Pancreas (tissue), 10 donors: Measurements from ENCODE around the gene NPEPL1. TPM values are rescaled to one million over a fixed set of nuclear protein-coding genes. Genes with fewer than 3 reads are reported as not detected.

ENCODE experiments used
- ATAC-seq, 4 donors: fragments of 200-7000 bp; cut with Tn5 transposase; one replicate each; pipeline versions ENCODE4 v1.8.0 to v1.9.1; 2020; ENCODE audit warnings: mild to moderate bottlenecking in 4 of 4, moderate library complexity in 4 of 4
- DNase-seq, 6 donors: peaks; one replicate each; pipeline ENCODE4 v3.0.0-alpha.2; 2020
- FAIRE-seq: peaks from 2 replicates; lab custom pipeline; 2012; peaks lifted over from hg19 to GRCh38; lab: Jason Lieb, UNC
- H3K27ac ChIP-seq, 4 donors: fragments of 200-600 bp; sonication (generic); 1 replicate in 3 of 4; 2 replicates in 1 of 4; pipeline versions ENCODE4 v1.5.0 to v1.8.0; 2020
- H3K27me3 ChIP-seq, 4 donors: fragments of 200-600 bp; one replicate each; pipeline ENCODE4 v1.8.0; 2021
- H3K36me3 ChIP-seq, 3 donors: fragments of 200-600 bp; sonication (generic) in 1 of 3; one replicate each; pipeline versions ENCODE4 v1.5.0 to v1.8.0; 2020 to 2021
- H3K4me1 ChIP-seq, 3 donors: fragments of 200-600 bp; one replicate each; pipeline ENCODE4 v1.8.0; 2021
- H3K4me3 ChIP-seq, 4 donors: fragments of 200-600 bp; sonication (generic) in 2 of 4; one replicate each; pipeline versions ENCODE4 v1.5.0 to v1.8.0; 2020 to 2021
- H3K9me3 ChIP-seq, 4 donors: fragments of 200-600 bp; one replicate each; pipeline ENCODE4 v1.8.0; 2021
- CTCF ChIP-seq, 4 donors: fragments of 200-600 bp; sonication (generic) in 3 of 4; IDR thresholded peaks; one replicate each; pipeline versions ENCODE4 v1.5.0 to v1.8.0; 2021; ENCODE audit warnings: antibody characterized with exemption in 4 of 4
- WGBS, 2 donors: extraction: QIAGEN DNeasy Blood & Tissue Kit; methylation state at CpG; one replicate each; pipeline ENCODE4 v1.1.7; 2013; 5-methylcytosine and 5-hydroxymethylcytosine counted together
- intact Hi-C, 3 donors: fragments of 100-400 bp; cut with DNase I; formaldehyde crosslinking; loops; one replicate each; pipeline versions ENCODE4 v1.11.1 to v1.14.2; 2022
- polyA plus RNA-seq, 2 donors: library from polyadenylated mRNA; stranded (reverse); fragments of 200-250 nt; gene quantifications; one replicate each; pipeline ENCODE4 v1.2.3, GENCODE V29; 2013
- total RNA-seq, 6 donors: library from RNA; stranded (reverse); fragmentation: NEBNext Ultra II Directional in 4 of 6; extraction: Animal tissue kit (Norgen Biotek cat#: 25700) in 4 of 6; gene quantifications; one replicate each; pipeline versions ENCODE4 v1.2.1 to v1.2.4, GENCODE V29; 2021 to 2023
- donor health status: healthy with polysubstance abuse.
- donor health status: DM: no; HTN: no; CAD: no; lungs with moderate emphysema.
- donor health status: DM: no; HTN: no; CAD: no.
- donor health status: control.
- donor health status: control.
- donor health status: Bipolar disorder and iron deficiency.
- donor health status: DM: yes; HTN: yes; CAD: no.
- donor health status: DM: no; HTN: no; CAD: no.
- donor health status: DM: no; HTN: no; CAD: no.
- donor health status: DM: yes; HTN: yes; CAD: no.

The NPEPL1 gene
- total and polyA plus RNA-seq, 8 donors = 12.4 to 77.8 (median 18.0) TPM

GRCh38 chr20:58706975-58707681 is 14.5 kb downstream of the NPEPL1 start:
- no peak overlapping the region for H3K27ac ChIP-seq
- ATAC-seq (no peak), FAIRE-seq (no peak), DNase-seq (peak in 5 of 6 donors; percentile 5 to 73 (median 13))
- intact Hi-C loops = no loop called here
- H3K4me1 ChIP-seq = no peaks in the 10 kb centered on the region
- no peak overlapping the region for H3K4me3 ChIP-seq
- TF ChIP-seq CTCF (IDR thresholded peaks at IDR 0.05) = no peak
- WGBS, 2 donors = 95 to 97% methylated on average over 19 to 23 of the region's 23 CpGs
- peaks cover 0 to 22% (median 6%) of the 10 kb centered on the region in 3 donors for H3K36me3 ChIP-seq
- no peaks in the 10 kb centered on the region for H3K9me3 ChIP-seq
- no peaks in the 10 kb centered on the region for H3K27me3 ChIP-seq

GRCh38 chr20:58707770-58708169 is 15.2 kb downstream of the NPEPL1 start:
- Histone ChIP-seq H3K4me3 (no peak overlapping the region), H3K36me3 (peaks cover 0 to 16% (median 6%) of the 10 kb centered on the region in 3 donors), H3K9me3 (no peaks in the 10 kb centered on the region), H3K27me3 (no peaks in the 10 kb centered on the region), H3K27ac (no peak overlapping the region), H3K4me1 (no peaks in the 10 kb centered on the region)
- no peak for TF ChIP-seq CTCF (IDR thresholded peaks at IDR 0.05)
- WGBS, 2 donors = 96 to 97% methylated on average over 10 of the region's 10 CpGs
- intact Hi-C loops = no loop called here
- FAIRE-seq = no peak
- no peak for ATAC-seq
- DNase-seq = peak in 3 of 6 donors; percentile 1 to 10 (median 10)

GRCh38 chr20:58708246-58708931 is 15.8 kb downstream of the NPEPL1 start:
- Histone ChIP-seq H3K36me3 (peaks cover 0 to 11% (median 3%) of the 10 kb centered on the region in 3 donors), H3K27ac (no peak overlapping the region), H3K4me3 (no peak overlapping the region), H3K27me3 (no peaks in the 10 kb centered on the region), H3K4me1 (no peaks in the 10 kb centered on the region), H3K9me3 (no peaks in the 10 kb centered on the region)
- WGBS, 2 donors = 93 to 94% methylated on average over 27 to 28 of the region's 28 CpGs
- DNase-seq = peak in 4 of 6 donors; percentile 8 to 58 (median 33)
- no peak for ATAC-seq
- intact Hi-C loops = no loop called here
- no peak for FAIRE-seq
- no peak for TF ChIP-seq CTCF (IDR thresholded peaks at IDR 0.05)

GRCh38 chr20:58709013-58709702 is 16.6 kb downstream of the NPEPL1 start:
- Histone ChIP-seq H3K27ac (no peak overlapping the region), H3K4me1 (no peaks in the 10 kb centered on the region), H3K27me3 (no peaks in the 10 kb centered on the region), H3K4me3 (no peak overlapping the region), H3K9me3 (no peaks in the 10 kb centered on the region), H3K36me3 (peaks cover 0 to 7% (median 3%) of the 10 kb centered on the region in 3 donors)
- FAIRE-seq (no peak), ATAC-seq (no peak), DNase-seq (peak in 3 of 6 donors; percentile 3 to 15 (median 8))
- no peak for TF ChIP-seq CTCF (IDR thresholded peaks at IDR 0.05)
- intact Hi-C loops = no loop called here
- 84 to 90% methylated on average over 9 of the region's 9 CpGs for WGBS, 2 donors
